GM21360 (cell line): ENCODE measurements around the gene CYP4F22.
"Not testable (repeated sequence)": the region's sequence is repeated elsewhere in the genome, so short reads cannot be mapped to it uniquely, and the experiment has no call there.

Source experiments
- ATAC-seq: cut with Tn5 transposase; IDR thresholded peaks from one replicate; pipeline ENCODE4 v1.9.1; 2021; ENCODE audit warnings: mild to moderate bottlenecking, moderate library complexity; ENCODE audit not compliant: unreplicated experiment

CYP4F22 gene

DNA sequence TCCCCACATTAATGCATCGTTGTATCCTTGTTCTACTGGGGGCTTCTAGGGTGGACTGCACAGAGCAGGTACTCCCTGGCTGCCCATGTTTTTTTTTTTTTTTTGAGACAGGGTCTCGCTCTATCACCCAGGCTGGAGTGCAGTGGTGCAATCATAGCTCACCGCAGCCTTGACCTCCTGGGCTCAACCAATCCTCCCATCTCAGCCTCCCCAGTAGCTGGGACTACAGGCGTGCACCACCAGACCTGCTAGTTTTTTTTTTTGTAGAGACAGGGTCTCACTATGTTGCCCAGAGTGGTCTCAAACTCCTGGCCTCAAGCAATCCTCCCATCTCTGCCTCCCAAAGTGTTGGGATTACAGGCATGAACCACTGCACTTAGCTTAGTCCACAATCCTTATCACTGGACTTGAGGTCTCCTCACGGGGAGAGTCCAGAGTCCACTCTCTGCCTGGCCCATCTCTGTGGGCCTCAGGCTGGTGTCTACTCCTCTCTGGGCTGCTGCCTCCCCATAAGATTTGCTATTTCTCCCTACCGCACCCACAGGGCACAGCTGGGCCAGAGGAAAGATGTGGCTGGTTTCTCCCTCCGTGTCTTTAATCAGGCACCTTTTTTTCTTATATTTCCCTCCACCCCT lies 56.3 kb downstream of the CYP4F22 start:
- no peak for ATAC-seq

DNA sequence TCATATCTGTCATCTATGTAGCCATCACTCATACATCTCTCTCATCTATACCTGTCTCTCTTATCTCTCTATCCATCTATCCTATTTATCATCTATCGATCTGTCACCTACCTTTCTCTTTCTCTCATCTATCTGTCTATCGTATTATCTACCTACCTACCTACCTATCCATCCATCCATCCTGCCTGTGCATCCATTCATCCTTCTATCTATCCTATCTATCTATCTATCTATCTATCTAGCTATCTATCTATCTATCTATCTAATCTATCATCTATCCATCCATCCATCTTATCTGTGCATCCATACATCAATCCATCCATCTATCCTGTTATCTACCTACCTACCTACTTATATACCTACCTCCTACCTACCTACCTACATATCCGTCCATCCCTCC lies 62.1 kb downstream of the CYP4F22 start:
- ATAC-seq: no peak

DNA sequence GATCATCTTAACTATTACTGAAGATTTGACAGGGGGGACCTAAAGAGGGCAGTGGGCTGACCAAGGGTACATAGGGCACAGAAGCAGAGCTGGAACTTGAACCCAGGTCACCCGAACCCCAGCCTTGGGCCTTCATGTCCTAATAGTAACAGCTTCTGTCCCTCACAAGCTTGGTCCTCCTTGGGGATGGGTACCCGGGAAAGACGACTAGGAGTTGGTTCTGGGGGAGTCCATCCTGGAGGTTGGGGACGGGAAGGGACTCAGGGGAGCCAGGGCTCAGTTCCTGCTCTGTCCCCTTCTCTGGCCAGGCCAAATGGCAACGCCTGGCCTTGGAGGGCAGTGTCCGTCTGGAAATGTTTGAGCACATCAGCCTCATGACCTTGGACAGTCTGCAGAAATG lies 67.1 kb downstream of the CYP4F22 start:
- no peak for ATAC-seq

DNA sequence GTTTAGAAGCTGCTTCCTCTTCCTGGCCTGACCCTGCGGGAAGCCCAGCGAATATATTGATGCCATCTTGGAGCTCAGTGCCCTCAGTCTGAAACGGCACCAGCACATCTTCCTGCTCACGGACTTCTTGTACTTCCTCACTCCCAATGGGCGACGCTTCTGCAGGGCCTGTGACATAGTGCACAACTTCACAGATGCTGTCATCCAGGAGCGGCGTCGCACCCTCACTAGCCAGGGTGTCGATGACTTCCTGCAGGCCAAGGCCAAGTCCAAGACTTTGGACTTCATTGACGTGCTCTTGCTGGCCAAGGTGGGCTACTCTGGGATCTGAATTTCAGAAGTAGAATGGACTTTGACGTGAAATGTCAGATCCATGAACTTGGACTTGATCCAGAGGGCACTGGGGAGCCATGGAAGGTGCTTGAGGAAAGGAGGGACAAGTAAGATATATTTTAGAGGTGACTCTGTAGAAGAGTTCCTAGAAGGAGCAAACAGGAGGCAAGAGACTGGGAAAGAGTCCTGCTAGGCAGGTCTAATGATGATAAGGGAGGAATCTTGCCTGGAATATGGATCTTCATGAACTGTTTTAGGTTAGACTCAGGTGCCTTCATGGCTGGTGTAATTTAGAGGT lies 68.3 kb downstream of the CYP4F22 start:
- no peak for ATAC-seq

GRCh38 chr19:15577184-15577771 lies 69.0 kb downstream of the CYP4F22 start:
- no peak for ATAC-seq

DNA sequence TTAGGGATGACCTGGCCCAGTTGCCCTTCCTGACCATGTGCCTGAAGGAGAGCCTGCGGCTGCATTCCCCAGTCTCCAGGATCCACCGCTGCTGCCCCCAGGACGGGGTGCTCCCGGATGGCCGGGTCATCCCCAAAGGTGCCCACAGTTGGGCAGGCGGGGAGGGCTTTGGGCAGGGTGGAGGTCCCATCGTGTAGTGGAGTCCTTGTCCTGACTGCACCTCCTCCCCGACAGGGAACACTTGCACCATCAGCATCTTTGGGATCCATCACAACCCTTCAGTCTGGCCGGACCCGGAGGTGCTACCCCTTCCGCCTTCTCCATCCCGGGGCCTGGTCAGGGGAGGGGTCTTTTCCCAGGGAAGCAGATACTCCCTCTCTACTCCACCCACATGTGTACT lies 75.0 kb downstream of the CYP4F22 start:
- ATAC-seq: no peak

GRCh38 chr19:15584095-15584494 lies 75.8 kb downstream of the CYP4F22 start:
- no peak for ATAC-seq

GRCh38 chr19:15584541-15585115 lies 76.3 kb downstream of the CYP4F22 start:
- ATAC-seq: no peak

GRCh38 chr19:15587663-15588062 lies 79.3 kb downstream of the CYP4F22 start:
- ATAC-seq: no peak

GRCh38 chr19:15588265-15588664 lies 79.9 kb downstream of the CYP4F22 start:
- no peak for ATAC-seq

DNA sequence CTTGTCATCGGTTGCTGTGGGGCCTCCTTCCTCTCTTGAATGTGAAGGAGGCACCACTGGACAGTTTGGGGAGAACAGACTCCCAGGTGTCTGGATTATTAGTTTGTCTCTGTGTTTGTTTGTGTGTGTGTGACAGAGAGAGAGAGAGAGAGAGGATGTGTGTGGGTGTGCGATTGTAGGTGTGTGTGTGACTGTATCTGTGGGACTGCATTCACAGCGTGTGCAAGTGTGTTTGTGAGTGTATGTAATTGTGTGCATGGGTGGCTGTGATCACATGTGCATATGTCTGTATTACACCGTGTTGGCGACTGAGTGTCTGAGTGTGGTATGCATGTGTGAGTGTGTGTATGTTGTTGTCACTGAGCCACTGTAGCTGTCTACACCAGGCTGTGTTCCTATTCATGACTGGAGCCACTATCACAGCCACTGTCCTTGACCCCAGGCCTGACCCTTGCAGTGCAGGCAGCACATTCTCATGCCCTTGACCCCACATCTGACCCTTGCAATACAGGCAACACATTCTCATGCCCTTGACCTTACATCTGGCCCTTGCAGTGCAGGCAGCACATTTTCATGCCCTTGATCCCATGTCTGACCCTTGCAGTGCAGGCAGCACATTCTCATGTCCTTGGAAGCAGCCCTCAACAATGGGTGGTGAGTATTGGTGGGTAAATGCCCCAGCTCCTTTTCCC lies 81.6 kb downstream of the CYP4F22 start:
- ATAC-seq: no peak

- ATAC-seq: no peak
Observed at GRCh38 chr19:15591796-15592195, 83.5 kb downstream of the CYP4F22 start.

- ATAC-seq: not testable (repeated sequence)
Observed at GRCh38 chr19:15592506-15592905, 84.2 kb downstream of the CYP4F22 start.

DNA sequence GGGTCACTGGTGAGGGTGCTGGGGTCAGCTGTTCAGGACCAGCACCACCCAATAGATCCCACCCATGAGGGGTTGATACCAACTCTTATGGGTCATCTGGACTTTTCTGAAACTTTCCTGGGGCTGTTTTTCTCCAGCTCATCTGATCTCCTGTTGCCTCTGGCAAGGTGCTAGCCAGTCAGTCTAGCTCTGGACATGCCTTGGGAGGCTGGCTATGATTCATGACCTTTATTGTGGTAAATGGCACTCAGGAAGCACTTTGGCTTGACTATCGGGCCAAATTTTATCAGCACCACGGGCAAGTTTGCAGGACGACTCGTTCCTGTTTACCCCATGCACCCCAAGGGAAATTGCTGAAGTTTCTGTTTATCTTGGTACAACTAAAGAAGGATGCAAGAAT lies 85.4 kb downstream of the CYP4F22 start:
- not testable (repeated sequence) for ATAC-seq

DNA sequence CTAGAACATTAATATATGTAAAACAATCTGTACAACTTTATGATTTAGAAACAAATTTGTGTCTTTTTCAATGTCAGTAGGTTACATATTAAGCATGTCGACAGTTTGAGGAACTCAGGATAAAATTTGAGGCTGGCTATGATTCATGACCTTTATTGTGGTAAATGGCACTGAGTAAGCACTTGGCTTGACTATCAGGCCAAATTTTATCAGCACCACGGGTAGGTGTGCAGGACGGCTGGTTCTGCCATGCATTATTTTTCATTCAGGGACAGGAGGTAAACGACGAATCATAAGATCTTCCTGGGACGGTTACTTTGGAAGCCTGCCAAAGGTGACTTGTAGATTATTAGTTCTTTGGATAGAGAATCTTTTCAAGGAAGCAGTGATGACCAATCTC lies 86.7 kb downstream of the CYP4F22 start:
- ATAC-seq: no peak
